Calu3 (cell line): Measurements from ENCODE around the gene CLEC2D. TPM values are rescaled to one million over a fixed set of nuclear protein-coding genes. Genes with fewer than 3 reads are reported as not detected.

Experiments
- Bru-seq: library from RNA; stranded (reverse); fragments of 400-500 nt; gene quantifications from one replicate; lab custom pipeline; 2021; lab: Mats Ljungman, UMichigan
- BruChase-seq, 2 experiments: library from RNA; stranded (reverse); fragments of 400-500 nt; gene quantifications; one replicate each; lab custom pipeline; 2021; lab: Mats Ljungman, UMichigan
- BruUV-seq: library from RNA; stranded (reverse); fragments of 400-500 nt; replicated peaks from 2 replicates; lab custom pipeline; 2021; lab: Mats Ljungman, UMichigan
- CTCF ChIA-PET: fragments of 300-600 bp; sonication (Branson Sonifier 250); formaldehyde crosslinking; loops from one replicate; lab custom pipeline; 2022; ENCODE audit warnings: antibody characterized with exemption; lab: Charles Lee
- DNase-seq: peaks from one replicate; pipeline ENCODE4 v3.0.0; 2022
- H3K27ac Mint-ChIP-seq: one replicate; pipeline ENCODE4 v1.8.0; 2022; ENCODE audit warnings: mixed read lengths; ENCODE audit not compliant: unreplicated experiment
- H3K27me3 Mint-ChIP-seq: one replicate; pipeline ENCODE4 v1.8.0; 2022; ENCODE audit warnings: mixed read lengths; ENCODE audit not compliant: unreplicated experiment
- H3K36me3 Mint-ChIP-seq: one replicate; pipeline ENCODE4 v1.8.0; 2022; ENCODE audit warnings: mild to moderate bottlenecking, moderate library complexity, mixed read lengths; ENCODE audit not compliant: insufficient read depth, unreplicated experiment
- H3K4me1 Mint-ChIP-seq: one replicate; pipeline ENCODE4 v1.8.0; 2022; ENCODE audit warnings: mild to moderate bottlenecking, low read depth, mixed read lengths; ENCODE audit not compliant: unreplicated experiment
- H3K4me3 Mint-ChIP-seq: one replicate; pipeline ENCODE4 v1.8.0; 2022; ENCODE audit warnings: mild to moderate bottlenecking, low read depth, moderate library complexity, mixed read lengths; ENCODE audit not compliant: unreplicated experiment
- H3K9me3 Mint-ChIP-seq: one replicate; pipeline ENCODE4 v1.8.0; 2022; ENCODE audit warnings: low read depth, mixed read lengths; ENCODE audit not compliant: unreplicated experiment
- CTCF ChIP-seq: fragments of 200-600 bp; IDR thresholded peaks from one replicate; pipeline ENCODE4 v1.8.0; 2022; ENCODE audit warnings: antibody characterized with exemption; ENCODE audit not compliant: unreplicated experiment
- intact Hi-C: fragments of 100-400 bp; cut with micrococcal nuclease; formaldehyde crosslinking; loops from one replicate; pipeline ENCODE4 v1.10.0; 2022; ENCODE audit not compliant: unreplicated experiment
- long read RNA-seq: library from polyadenylated mRNA; stranded (forward); transcript quantifications from one replicate; pipeline ENCODE4 v2.0.0, GENCODE V29; 2022
- total RNA-seq: library from RNA; stranded (reverse); gene quantifications from 2 replicates; pipeline ENCODE4 v1.2.3, GENCODE V29; 2022

Gene CLEC2D
- total RNA-seq (5.8 and 9.5 TPM in 2 replicates), Bru-seq, nascent RNA (percentile 73 among the genes with signal in this experiment), BruChase-seq, experiment 1, labeled RNA remaining after a 6-hour chase (percentile 88 among the genes with signal in this experiment), BruChase-seq, experiment 2, labeled RNA remaining after a 2-hour chase (percentile 91 among the genes with signal in this experiment)
- long read RNA-seq = 0 reads

- CTCF ChIA-PET = no interaction called here
- Mint-ChIP-seq H3K4me3 (no peak within 1 kb of the TSS), H3K27me3 (no peaks in the 10 kb centered on the region), H3K9me3 (no peaks in the 10 kb centered on the region), H3K36me3 (no peaks in the 10 kb centered on the region), H3K27ac (no peak within 1 kb of the TSS), H3K4me1 (peaks cover 6% of the 10 kb centered on the region)
- no peak for DNase-seq
- intact Hi-C loops = no loop called here
- TF ChIP-seq CTCF = no peak
- BruUV-seq = no TSS peak
Measured at GRCh38 chr12:9669534-9669933, at the start of gene CLEC2D. TSS of gene CLEC2D (plus strand) at chr12:9669713. CDS start at chr12:9669735, 22 bp downstream.

GRCh38 chr12:9625019-9625418, 44.5 kb upstream of the CLEC2D start:
- no peak overlapping the region for H3K27ac Mint-ChIP-seq
- CTCF ChIA-PET = no interaction called here
- intact Hi-C loops = no loop called here

GRCh38 chr12:9626291-9626690, 43.2 kb upstream of the CLEC2D start:
- Mint-ChIP-seq H3K4me3 (no peak overlapping the region), H3K27me3 (peaks cover 13% of the 10 kb centered on the region), H3K36me3 (no peaks in the 10 kb centered on the region), H3K27ac (no peak overlapping the region), H3K9me3 (no peaks in the 10 kb centered on the region), H3K4me1 (no peaks in the 10 kb centered on the region)
- no peak for DNase-seq
- intact Hi-C loops = no loop called here
- CTCF ChIA-PET = no interaction called here
- no peak for TF ChIP-seq CTCF
- no TSS peak for BruUV-seq

More at GRCh38 chr12:9625019-9625418, 44.5 kb upstream of the CLEC2D start:
- Mint-ChIP-seq H3K27me3 (peaks cover under 1% of the 10 kb centered on the region), H3K36me3 (no peaks in the 10 kb centered on the region), H3K4me3 (no peak overlapping the region), H3K4me1 (no peaks in the 10 kb centered on the region), H3K9me3 (no peaks in the 10 kb centered on the region)
- BruUV-seq = no TSS peak
- DNase-seq = no peak
- TF ChIP-seq CTCF = no peak

- H3K27ac Mint-ChIP-seq = no peak overlapping the region
- TF ChIP-seq CTCF = no peak
- H3K9me3 Mint-ChIP-seq = no peaks in the 10 kb centered on the region
- no TSS peak for BruUV-seq
- H3K4me1 Mint-ChIP-seq = no peaks in the 10 kb centered on the region
- intact Hi-C loops = no loop called here
- CTCF ChIA-PET = no interaction called here
- H3K36me3 Mint-ChIP-seq = no peaks in the 10 kb centered on the region
- H3K4me3 Mint-ChIP-seq = no peak overlapping the region
- peaks cover 17% of the 10 kb centered on the region for H3K27me3 Mint-ChIP-seq
- DNase-seq = no peak
Measured at GRCh38 chr12:9626821-9627220, 42.7 kb upstream of the CLEC2D start.
